ENCODE measurements around the gene DIAPH2.

DIAPH2 gene

GRCh38 chrX:97306771-97307470 is 622.3 kb downstream of the DIAPH2 start:
- no peak for DNase-seq (ENCODE audit: low read depth, low spot score)

GRCh38 chrX:97308171-97308570 is 623.5 kb downstream of the DIAPH2 start:
- no peak for DNase-seq (ENCODE audit: low read depth, low spot score)

- DNase-seq (ENCODE audit: low read depth, low spot score), result no peak
Measured at GRCh38 chrX:97309487-97310116, 625.0 kb downstream of the DIAPH2 start.

GRCh38 chrX:97310373-97310772 is 625.7 kb downstream of the DIAPH2 start:
- no peak for DNase-seq (ENCODE audit: low read depth, low spot score)

GRCh38 chrX:97311066-97311778 is 626.6 kb downstream of the DIAPH2 start:
- no peak for DNase-seq (ENCODE audit: low read depth, low spot score)

- DNase-seq (ENCODE audit: low read depth, low spot score), result no peak
Measured at GRCh38 chrX:97314345-97314744, 629.7 kb downstream of the DIAPH2 start.

- DNase-seq (ENCODE audit: low read depth, low spot score), result no peak
Measured at GRCh38 chrX:97315939-97316338, 631.3 kb downstream of the DIAPH2 start.

- DNase-seq (ENCODE audit: low read depth, low spot score), result no peak
Measured at GRCh38 chrX:97320305-97320704, 635.7 kb downstream of the DIAPH2 start.

- no peak for DNase-seq (ENCODE audit: low read depth, low spot score)
Measured at GRCh38 chrX:97322401-97322800, 637.8 kb downstream of the DIAPH2 start.

GRCh38 chrX:97326456-97326855 is 641.8 kb downstream of the DIAPH2 start:
- no peak for DNase-seq (ENCODE audit: low read depth, low spot score)

- no peak for DNase-seq (ENCODE audit: low read depth, low spot score)
Measured at GRCh38 chrX:97328853-97329390, 644.3 kb downstream of the DIAPH2 start.

- DNase-seq (ENCODE audit: low read depth, low spot score), result no peak
Measured at GRCh38 chrX:97330151-97330550, 645.5 kb downstream of the DIAPH2 start.

- no peak for DNase-seq (ENCODE audit: low read depth, low spot score)
Measured at GRCh38 chrX:97332963-97333362, 648.3 kb downstream of the DIAPH2 start.

GRCh38 chrX:97334850-97335249 is 650.2 kb downstream of the DIAPH2 start:
- no peak for DNase-seq (ENCODE audit: low read depth, low spot score)

GRCh38 chrX:97344724-97345123 is 660.1 kb downstream of the DIAPH2 start:
- DNase-seq (ENCODE audit: low read depth, low spot score), result no peak

GRCh38 chrX:97358941-97359340 is 674.3 kb downstream of the DIAPH2 start:
- no peak for DNase-seq (ENCODE audit: low read depth, low spot score)

GRCh38 chrX:97363843-97364242 is 679.2 kb downstream of the DIAPH2 start:
- DNase-seq (ENCODE audit: low read depth, low spot score), result no peak

GRCh38 chrX:97366237-97366636 is 681.6 kb downstream of the DIAPH2 start:
- DNase-seq (ENCODE audit: low read depth, low spot score), result no peak

GRCh38 chrX:97367125-97367524 is 682.5 kb downstream of the DIAPH2 start:
- no peak for DNase-seq (ENCODE audit: low read depth, low spot score)

GRCh38 chrX:97369947-97370346 is 685.3 kb downstream of the DIAPH2 start:
- DNase-seq (ENCODE audit: low read depth, low spot score), result no peak

- DNase-seq (ENCODE audit: low read depth, low spot score), result no peak
Measured at GRCh38 chrX:97372001-97372766, 687.5 kb downstream of the DIAPH2 start.

- DNase-seq (ENCODE audit: low read depth, low spot score), result no peak
Measured at GRCh38 chrX:97374266-97374665, 689.6 kb downstream of the DIAPH2 start.
